Measurements from ENCODE around the gene SPACA1. TPM values are rescaled to one million over a fixed set of nuclear protein-coding genes. Genes with fewer than 3 reads are reported as not detected.

The SPACA1 gene
- total and polyA plus RNA-seq, 2 of the 8 experiments (the other 6 are each of a cell fraction or from before 2014, with no cell fraction given): not detected

- Histone ChIP-seq H3K23me2 (ENCODE audit: low read depth, low read length) (no peaks in the 10 kb centered on the region), H2BK20ac (ENCODE audit: low read length) (no peak overlapping the region), H4K8ac (ENCODE audit: extremely low read depth, insufficient read depth, low read length) (no peak overlapping the region), H3K27ac (ENCODE audit: low read depth, low read length) (no peak overlapping the region), H4K91ac (replicated peaks; ENCODE audit: insufficient read length, low read length) (no peak overlapping the region), H2AFZ (ENCODE audit: low read length) (no peak overlapping the region), H3K23ac (ENCODE audit: insufficient read length) (no peak overlapping the region), H4K20me1 (replicated peaks in 1 of 2; ENCODE audit: control insufficient read depth in 1 of 2, insufficient read depth in 2 of 2, low read length in 2 of 2) (no peaks in the 10 kb centered on the region), H2BK5ac (ENCODE audit: low read depth, low read length) (no peak overlapping the region), H3K4me1 (replicated peaks in 1 of 4; ENCODE audit: control insufficient read depth in 3 of 4, insufficient read depth in 4 of 4, low read length in 3 of 4) (no peaks in the 10 kb centered on the region; a peak in 1 of 7 replicates), H3K79me1 (ENCODE audit: low read depth, low read length) (no peaks in the 10 kb centered on the region), H3K4me3 (ENCODE audit: extremely low read depth in 1 of 4, insufficient read depth in 2 of 4, low read depth in 3 of 4, low read length in 4 of 4) (no peak overlapping the region), H2BK15ac (ENCODE audit: low read length) (no peak overlapping the region), H3K79me2 (ENCODE audit: control insufficient read depth in 1 of 2, insufficient read depth in 2 of 2, low read length in 2 of 2) (no peaks in the 10 kb centered on the region), H3K4ac (replicated peaks; ENCODE audit: insufficient read length, low read depth, low read length) (no peak overlapping the region), H3K18ac (ENCODE audit: extremely low read depth, low read length) (no peak overlapping the region), H2AK5ac (ENCODE audit: low read depth, low read length) (no peak overlapping the region), H3K27me3 (replicated peaks in 1 of 4; ENCODE audit: control insufficient read depth in 3 of 4, extremely low read depth in 1 of 4, insufficient read depth in 3 of 4, low read length in 3 of 4) (no peaks in the 10 kb centered on the region), H3K56ac (replicated peaks; ENCODE audit: insufficient read length, low read depth, low read length) (no peak overlapping the region), H2BK120ac (replicated peaks; ENCODE audit: low read depth, low read length) (no peak overlapping the region), H3K36me3 (ENCODE audit: control insufficient read depth in 2 of 4, insufficient read depth in 4 of 4, low read length in 3 of 4) (no peaks in the 10 kb centered on the region), H3K9ac (replicated peaks in 1 of 4; ENCODE audit: extremely low read depth in 1 of 4, low read depth in 3 of 4, low read length in 3 of 4) (no peak overlapping the region), H3K14ac (ENCODE audit: insufficient read length) (no peak overlapping the region), H2BK12ac (ENCODE audit: low read depth, low read length) (no peak overlapping the region), H4K5ac (ENCODE audit: insufficient read length, low read depth, low read length) (no peak overlapping the region), H3K9me3 (ENCODE audit: insufficient read depth in 2 of 2, low read depth in 1 of 2, low read length in 1 of 2) (no peaks in the 10 kb centered on the region), H3K4me2 (ENCODE audit: insufficient read depth in 1 of 2, low read depth in 2 of 2, low read length in 2 of 2) (no peak overlapping the region)
- ChIA-PET POLR2A (ENCODE audit: partially characterized antibody) (no interaction called here), CTCF (ENCODE audit: partially characterized antibody) (interaction anchor here (0.9 kb wide), 1 partner anchor 15 kb away, joined by 3 read pairs; no protein-coding TSS in a partner anchor)
- DNase-seq (ENCODE audit: low read depth in 1 of 2, low spot score in 2 of 2): no peak
- no peak for TF ChIP-seq CTCF (IDR thresholded peaks at IDR 0.05; ENCODE audit: control extremely low read depth in 1 of 3, insufficient read depth in 1 of 3, low read depth in 1 of 3, low read length in 3 of 3)
- no peak for TF ChIP-seq E2F6 (IDR thresholded peaks at IDR 0.05)
- no peak for TF ChIP-seq TEAD4 (IDR thresholded peaks at IDR 0.05; ENCODE audit: low read depth, low read length)
- no peak for TF ChIP-seq SRF (IDR thresholded peaks at IDR 0.05; ENCODE audit: low read depth, low read length)
- no peak for TF ChIP-seq USF2 (IDR thresholded peaks at IDR 0.05; ENCODE audit: low read length)
- no peak for TF ChIP-seq EGR1 (IDR thresholded peaks at IDR 0.05; ENCODE audit: borderline replicate concordance, low read depth, low read length)
- no peak for TF ChIP-seq TBP (IDR thresholded peaks at IDR 0.05; ENCODE audit: low read depth, low read length)
- TF ChIP-seq BACH1 (IDR thresholded peaks at IDR 0.05; ENCODE audit: low read length): no peak
- no peak for TF ChIP-seq FOSL1 (IDR thresholded peaks at IDR 0.05; ENCODE audit: insufficient read depth, low read depth, low read length)
- no peak for TF ChIP-seq EZH2 (IDR thresholded peaks at IDR 0.05; ENCODE audit: low read depth, low read length, severe bottlenecking)
- 92% methylated on average over 12 of the region's 12 CpGs; no CpG with 5 or more reads in 1 of the 2 experiments for WGBS, 2 experiments (ENCODE audit: extremely low coverage in 1 of 2, insufficient coverage in 1 of 2, insufficient read length in 1 of 2, insufficient replicate concordance in 2 of 2, low coverage in 1 of 2, low lambda C conversion rate in 2 of 2, missing lambda C conversion rate in 1 of 2)
- no peak for FAIRE-seq
Measured at GRCh38 chr6:88006557-88006956, 41.1 kb upstream of the SPACA1 start.

Measured in H1 (cell line).